HG03457 (cell line): Measurements from ENCODE around the gene QRFPR.
"Not testable (repeated sequence)": the region's sequence is repeated elsewhere in the genome, so short reads cannot be mapped to it uniquely, and the experiment has no call there.

Source experiments
- ATAC-seq: cut with Tn5 transposase; IDR thresholded peaks from one replicate; pipeline ENCODE4 v1.9.1; 2021; ENCODE audit warnings: moderate number of reproducible peaks; ENCODE audit not compliant: unreplicated experiment

The QRFPR gene

GRCh38 chr4:121380776-121381462, at the start of gene QRFPR:
Gene QRFPR, minus strand, starts transcription at chr4:121381018. Its CDS starts 371 bp downstream, at chr4:121380647.
- ATAC-seq: no peak

DNA sequence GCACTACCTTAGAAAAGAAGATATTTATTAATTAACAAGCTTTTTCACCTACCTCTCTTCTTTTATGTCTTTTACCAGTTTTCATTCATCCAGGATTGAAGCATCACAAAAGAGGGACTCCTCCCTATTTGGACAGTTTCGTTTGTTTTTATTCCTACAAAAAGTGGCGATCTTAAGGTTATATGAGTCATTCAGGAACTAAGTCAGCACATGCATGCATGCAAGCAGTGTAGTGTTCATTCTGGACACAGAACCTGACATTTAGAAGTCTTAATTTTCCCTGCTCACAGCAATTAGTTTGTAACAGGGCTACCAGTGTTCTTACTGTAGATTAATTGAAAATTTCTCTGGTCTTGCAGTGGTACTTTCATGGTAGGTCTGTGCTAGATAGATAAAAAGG, 47.9 kb upstream of the QRFPR start:
- ATAC-seq: no peak

- ATAC-seq: no peak
These were observed 40.8 kb upstream of the QRFPR start for GRCh38 chr4:121421594-121421993.

- ATAC-seq: no peak
These were observed 30.4 kb upstream of the QRFPR start for GRCh38 chr4:121411151-121411744.

DNA sequence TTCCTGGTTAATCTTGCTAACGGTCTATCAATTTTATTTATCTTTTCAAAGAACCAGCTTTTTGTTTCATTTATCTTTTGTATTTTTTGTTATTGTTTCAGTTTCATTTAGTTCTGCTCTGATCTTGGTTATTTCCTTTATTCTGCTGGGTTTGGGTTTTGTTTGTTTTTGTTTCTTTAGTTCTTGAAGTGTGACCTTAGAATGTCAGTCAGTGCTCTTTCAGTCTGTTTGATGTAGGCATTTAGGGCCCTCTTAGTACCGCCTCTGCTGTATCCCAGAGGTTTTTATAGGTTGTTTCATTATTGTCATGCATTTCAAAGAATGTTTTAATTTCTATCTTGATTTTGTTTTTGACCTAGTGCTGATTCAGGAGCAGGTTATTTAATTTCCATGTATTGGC, 27.7 kb upstream of the QRFPR start:
- ATAC-seq: not testable (repeated sequence)

GRCh38 chr4:121400632-121401031, 19.8 kb upstream of the QRFPR start:
- no peak for ATAC-seq

GRCh38 chr4:121397941-121398601, 17.3 kb upstream of the QRFPR start:
- no peak for ATAC-seq

- ATAC-seq: no peak
These were observed 16.6 kb upstream of the QRFPR start for GRCh38 chr4:121397434-121397833.

DNA sequence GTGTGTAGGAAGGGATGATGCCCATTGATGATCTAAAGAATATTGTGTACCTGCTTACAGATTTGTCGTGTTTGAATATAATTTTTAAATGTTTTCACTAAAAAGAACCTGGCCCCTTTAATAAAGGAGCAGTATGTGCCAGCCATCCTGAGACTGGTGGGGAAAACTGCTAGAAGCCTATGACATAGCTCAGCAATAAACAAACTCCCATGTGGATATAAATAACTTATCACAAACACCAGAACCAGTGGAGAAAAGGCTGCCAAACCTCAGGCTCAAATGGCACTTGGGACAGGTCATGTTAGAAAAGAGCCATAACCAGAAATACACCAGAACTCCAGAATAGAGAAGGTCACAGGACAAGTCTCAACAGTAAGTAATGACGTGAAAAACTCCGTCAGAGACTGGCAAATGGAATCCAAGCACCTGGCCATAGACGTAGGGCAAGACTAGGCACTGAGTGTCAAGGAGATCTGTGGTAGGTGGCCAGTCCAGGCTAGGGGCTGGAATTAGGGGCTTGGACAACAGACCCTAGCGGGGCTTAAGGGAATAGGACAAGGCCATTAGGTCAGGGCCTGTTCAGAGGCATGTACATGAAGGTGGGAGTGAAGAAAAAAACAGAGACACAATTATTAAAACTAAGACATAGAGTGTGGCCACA, 11.7 kb upstream of the QRFPR start:
- no peak for ATAC-seq

GRCh38 chr4:121390335-121390734, 9.5 kb upstream of the QRFPR start:
- ATAC-seq: no peak

GRCh38 chr4:121379276-121379675, 1.5 kb downstream of the QRFPR start:
- ATAC-seq: no peak

- ATAC-seq: no peak
These were observed 3.7 kb downstream of the QRFPR start for GRCh38 chr4:121377076-121377475.

GRCh38 chr4:121376556-121376955, 4.3 kb downstream of the QRFPR start:
- no peak for ATAC-seq

DNA sequence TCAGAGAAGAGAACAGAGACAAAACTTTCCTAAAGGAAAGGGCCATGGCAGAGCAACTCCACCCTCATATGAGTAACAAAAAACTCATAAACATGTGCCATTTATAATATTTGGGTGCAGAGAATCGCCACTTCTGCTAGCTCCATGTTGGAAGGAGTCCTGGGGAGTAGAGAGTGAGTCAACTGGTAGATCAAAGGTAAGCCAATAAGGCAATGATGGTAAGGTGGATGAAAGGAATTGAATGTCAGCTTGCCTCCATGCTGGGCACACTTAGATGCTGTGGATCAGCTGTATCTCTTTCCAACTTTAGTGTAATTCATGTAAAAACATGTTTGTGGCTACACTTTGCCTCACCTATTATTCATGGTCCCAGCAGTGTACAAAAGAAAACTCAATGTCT, 4.7 kb downstream of the QRFPR start:
- ATAC-seq: no peak

DNA sequence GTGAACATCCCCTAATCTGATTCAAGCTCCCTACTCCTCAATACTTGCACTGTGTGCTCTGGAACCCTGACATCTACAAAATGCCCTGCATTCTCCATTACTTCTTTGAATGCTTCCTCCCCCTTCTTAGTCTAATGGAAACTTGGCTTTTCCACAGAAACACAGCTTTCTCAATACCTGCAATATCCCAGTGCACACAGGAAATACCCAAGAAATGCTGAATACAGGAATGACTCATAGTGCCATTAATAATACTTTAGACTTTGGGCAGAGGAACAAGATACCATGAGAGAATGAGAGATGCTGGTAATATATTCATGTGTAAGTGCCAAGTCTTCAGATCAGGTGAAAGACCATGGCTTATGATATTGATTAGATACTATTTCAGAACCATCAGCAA, 5.6 kb downstream of the QRFPR start:
- ATAC-seq: no peak

DNA sequence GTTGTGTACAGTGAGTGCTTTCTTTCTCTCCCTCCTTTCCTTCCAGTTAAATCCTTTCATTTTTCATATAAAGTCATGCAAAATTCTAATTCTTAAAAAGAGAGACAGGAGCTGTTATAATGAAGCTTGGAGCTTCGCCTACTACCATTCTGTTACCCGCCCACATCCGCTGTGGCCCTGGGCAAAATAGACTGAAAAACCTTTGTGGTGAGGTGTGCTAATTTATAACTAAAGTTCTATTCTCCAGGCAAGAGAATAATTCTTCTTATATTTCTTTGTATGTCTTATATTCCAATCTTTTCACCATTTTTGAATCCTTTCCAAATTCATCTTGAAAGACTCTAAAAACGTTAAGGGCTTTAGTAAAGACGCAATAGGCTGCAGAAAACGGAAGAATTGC, 7.0 kb downstream of the QRFPR start:
- no peak for ATAC-seq

GRCh38 chr4:121370729-121371325, 10.0 kb downstream of the QRFPR start:
- ATAC-seq: no peak

GRCh38 chr4:121360495-121360894, 20.3 kb downstream of the QRFPR start:
- no peak for ATAC-seq

DNA sequence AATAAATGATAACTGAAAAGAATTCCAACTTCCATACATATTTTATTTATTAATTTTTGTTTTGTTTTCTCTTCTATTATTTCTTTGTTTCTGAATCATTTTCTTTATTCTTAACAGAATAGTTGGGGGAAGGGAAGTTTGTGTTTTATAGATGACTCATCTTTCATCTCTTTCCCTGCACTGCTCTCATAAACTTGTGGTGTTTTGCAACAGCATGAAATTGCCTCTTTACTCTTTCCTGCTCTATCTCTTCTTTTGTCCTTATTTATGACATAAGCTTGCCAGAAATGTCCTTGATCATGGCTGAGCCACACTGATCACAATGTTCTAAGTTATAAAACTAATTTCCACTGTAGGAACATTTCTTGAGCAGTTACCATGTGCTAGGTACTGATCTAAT, 22.3 kb downstream of the QRFPR start:
- ATAC-seq: no peak

DNA sequence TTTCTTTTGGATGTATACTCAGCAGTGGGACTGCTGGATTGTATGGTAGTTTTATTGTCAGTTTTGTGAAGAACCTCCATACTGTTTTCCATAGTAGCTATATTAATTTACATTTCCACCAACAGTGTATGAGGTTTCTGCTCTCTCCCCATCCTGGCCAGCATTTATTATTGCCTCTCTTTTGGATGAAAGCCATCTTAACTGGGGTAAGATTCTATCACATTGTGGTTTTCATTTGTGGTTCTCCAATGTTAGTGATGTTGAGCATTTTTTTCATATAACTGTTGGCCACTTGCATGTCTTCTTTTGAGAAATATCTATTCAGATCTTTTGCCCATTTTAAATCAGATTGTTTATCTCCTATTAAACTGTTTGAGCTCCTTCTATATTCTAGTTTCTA, 27.6 kb downstream of the QRFPR start:
- no peak for ATAC-seq

DNA sequence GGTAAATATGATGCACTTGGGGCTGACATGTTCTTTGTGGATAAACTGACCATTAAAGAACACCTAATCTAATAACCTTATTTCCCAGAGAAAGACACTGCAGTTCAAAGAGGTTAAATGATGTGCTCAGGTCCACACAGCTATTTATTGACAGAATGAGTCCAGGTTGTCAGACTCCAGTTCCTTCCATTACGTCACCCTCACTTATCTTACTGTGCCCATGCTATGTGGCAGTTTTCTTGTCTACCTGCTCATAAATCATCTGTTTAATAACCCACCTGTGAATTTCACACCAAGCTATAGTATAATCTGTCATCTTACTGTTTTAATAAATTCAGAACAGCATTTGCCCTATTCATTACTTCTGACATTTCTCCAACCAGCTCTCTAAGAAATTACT, 36.7 kb downstream of the QRFPR start:
- no peak for ATAC-seq
